ENCODE data around the gene RNU6-1.

RNU6-1 gene

GRCh38 chr15:67803996-67804843 lies 35.6 kb downstream of the RNU6-1 start:
- H3K23ac ChIP-seq (ENCODE audit: low read length): no peak overlapping the region
- no peak overlapping the region for H3K9ac ChIP-seq (ENCODE audit: low read length)
- H3K4me3 ChIP-seq (ENCODE audit: low read depth, low read length): no peak overlapping the region
- no CpG with 5 or more reads among the region's 27 CpGs for WGBS (ENCODE audit: extremely low coverage, insufficient coverage, insufficient read length)
- no peak overlapping the region for H2BK120ac ChIP-seq (ENCODE audit: insufficient read depth, low read length, poor library complexity)
- peaks cover 2% of the 10 kb centered on the region for H3K9me3 ChIP-seq (ENCODE audit: insufficient read depth, low read depth, low read length)
- H2BK12ac ChIP-seq (ENCODE audit: low read length): no peak overlapping the region
- no peaks in the 10 kb centered on the region for H3K79me2 ChIP-seq (ENCODE audit: control insufficient read depth, insufficient read depth, low read length, poor library complexity)
- H3K4me1 ChIP-seq (ENCODE audit: control insufficient read depth in 1 of 2, insufficient read depth in 2 of 2, low read length in 2 of 2): peaks cover 0 to 4% of the 10 kb centered on the region in 2 experiments
- no peak overlapping the region for H2BK5ac ChIP-seq (ENCODE audit: low read depth, low read length, poor library complexity)
- no peak for DNase-seq
- H3K4me2 ChIP-seq (ENCODE audit: low read length): no peak overlapping the region
- no peak overlapping the region for H3K14ac ChIP-seq (ENCODE audit: low read length)
- H2AK5ac ChIP-seq (ENCODE audit: low read length): no peak overlapping the region
- H3K36me3 ChIP-seq (ENCODE audit: control insufficient read depth in 1 of 2, insufficient read depth in 2 of 2, low read length in 2 of 2): peaks cover 0 to 2% of the 10 kb centered on the region in 2 experiments
- H4K91ac ChIP-seq (ENCODE audit: low read depth, low read length): no peak overlapping the region
- H4K8ac ChIP-seq (ENCODE audit: low read depth, low read length): no peak overlapping the region
- no peak overlapping the region for H3K27ac ChIP-seq (ENCODE audit: low read depth, low read length)
- H2AFZ ChIP-seq (ENCODE audit: insufficient read depth, low read length, poor library complexity): no peak overlapping the region
- no peak overlapping the region for H4K12ac ChIP-seq (ENCODE audit: low read depth, low read length)
- no peak overlapping the region for H3K18ac ChIP-seq (ENCODE audit: low read length)
- H3K4ac ChIP-seq (ENCODE audit: low read depth, low read length): no peak overlapping the region
- no peaks in the 10 kb centered on the region for H3K79me1 ChIP-seq (ENCODE audit: low read length)
- H3K27me3 ChIP-seq (ENCODE audit: insufficient read depth, low read length): no peaks in the 10 kb centered on the region

DNA sequence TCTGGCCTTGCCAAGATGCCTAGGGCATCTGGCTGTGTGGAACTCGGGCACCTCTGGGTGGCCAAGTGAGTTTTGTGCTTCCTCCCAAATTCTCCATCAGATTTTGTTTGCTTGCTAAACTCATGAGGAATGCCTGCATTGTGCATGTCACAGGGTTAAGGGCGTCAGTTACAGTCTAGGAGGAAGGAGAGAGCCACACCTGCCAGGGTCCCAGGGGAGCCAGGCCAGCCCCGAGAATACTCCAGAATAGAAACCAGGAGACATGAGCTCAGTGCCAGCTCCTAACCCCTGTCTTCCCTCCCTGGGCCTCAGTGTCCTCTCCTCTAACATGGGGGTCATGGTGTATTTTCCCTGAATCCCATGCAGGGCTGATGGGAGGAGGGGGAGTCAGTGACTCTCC lies 36.5 kb downstream of the RNU6-1 start:
- no peak for DNase-seq
- Histone ChIP-seq H3K4me2 (ENCODE audit: low read length) (no peak overlapping the region), H3K14ac (ENCODE audit: low read length) (no peak overlapping the region), H3K36me3 (ENCODE audit: control insufficient read depth in 1 of 2, insufficient read depth in 2 of 2, low read length in 2 of 2) (peaks cover 0 to 2% of the 10 kb centered on the region in 2 experiments), H3K23ac (ENCODE audit: low read length) (no peak overlapping the region), H3K4me3 (ENCODE audit: low read depth, low read length) (no peak overlapping the region), H4K91ac (ENCODE audit: low read depth, low read length) (no peak overlapping the region), H3K4me1 (ENCODE audit: control insufficient read depth in 1 of 2, insufficient read depth in 2 of 2, low read length in 2 of 2) (peaks cover 0 to 4% of the 10 kb centered on the region in 2 experiments), H3K4ac (ENCODE audit: low read depth, low read length) (no peak overlapping the region), H2BK12ac (ENCODE audit: low read length) (no peak overlapping the region), H3K9ac (ENCODE audit: low read length) (no peak overlapping the region), H3K18ac (ENCODE audit: low read length) (no peak overlapping the region), H2AFZ (ENCODE audit: insufficient read depth, low read length, poor library complexity) (no peak overlapping the region), H2BK5ac (ENCODE audit: low read depth, low read length, poor library complexity) (no peak overlapping the region), H3K79me1 (ENCODE audit: low read length) (no peaks in the 10 kb centered on the region), H3K9me3 (ENCODE audit: insufficient read depth, low read depth, low read length) (peaks cover 2% of the 10 kb centered on the region), H2BK120ac (ENCODE audit: insufficient read depth, low read length, poor library complexity) (no peak overlapping the region), H2AK5ac (ENCODE audit: low read length) (no peak overlapping the region), H4K12ac (ENCODE audit: low read depth, low read length) (no peak overlapping the region), H4K8ac (ENCODE audit: low read depth, low read length) (no peak overlapping the region), H3K27ac (ENCODE audit: low read depth, low read length) (no peak overlapping the region), H3K79me2 (ENCODE audit: control insufficient read depth, insufficient read depth, low read length, poor library complexity) (no peaks in the 10 kb centered on the region), H3K27me3 (ENCODE audit: insufficient read depth, low read length) (no peaks in the 10 kb centered on the region)
- no CpG with 5 or more reads among the region's 3 CpGs for WGBS (ENCODE audit: extremely low coverage, insufficient coverage, insufficient read length)

DNA sequence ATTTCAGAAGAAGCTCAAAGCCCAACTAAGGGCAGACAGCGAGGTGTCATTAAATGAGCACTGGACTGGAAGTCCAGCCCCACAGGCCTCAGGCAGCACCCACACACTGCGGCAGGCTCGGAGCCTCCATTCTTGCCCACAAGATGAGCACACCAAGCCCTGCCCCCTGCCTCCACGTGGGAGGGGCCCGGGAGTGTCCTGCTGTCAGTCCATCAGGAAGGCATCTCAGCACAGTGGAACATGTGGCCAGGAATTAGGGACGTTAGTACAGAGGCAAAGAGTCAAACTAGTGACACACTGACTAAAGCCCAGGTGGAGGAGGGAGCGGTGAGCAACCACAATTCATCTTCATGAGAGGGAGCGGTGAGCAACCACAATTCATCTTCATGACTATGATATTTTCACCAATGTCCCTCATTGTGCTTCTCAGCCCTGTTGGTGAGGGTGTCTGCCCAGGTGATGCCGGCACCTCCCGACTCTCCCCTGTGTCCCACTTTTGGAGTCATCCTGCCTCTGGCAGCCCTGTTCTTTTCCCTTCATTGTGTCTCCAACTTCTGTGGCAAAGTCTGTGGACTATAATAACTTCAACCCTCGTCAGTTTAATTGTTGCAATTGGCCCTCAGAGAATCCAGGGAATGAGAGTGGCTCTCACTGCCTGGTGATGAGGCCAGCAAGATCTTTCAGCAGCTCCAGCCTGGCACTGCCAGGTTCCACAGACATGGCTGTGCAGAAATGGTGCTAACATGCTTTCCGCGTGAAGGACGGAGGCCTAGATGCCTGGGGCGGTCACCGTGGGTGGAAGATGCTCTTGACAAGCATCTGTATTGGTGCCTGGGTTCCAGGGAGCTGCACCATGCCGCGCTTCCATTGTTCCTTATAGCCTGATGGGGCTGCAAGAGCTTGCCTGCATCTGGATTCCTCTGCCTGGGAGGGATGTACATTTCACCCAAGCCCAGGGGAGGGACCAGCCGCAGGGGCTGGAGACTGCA lies 37.6 kb downstream of the RNU6-1 start:
- H3K27ac ChIP-seq (ENCODE audit: low read depth, low read length): no peak overlapping the region
- H3K18ac ChIP-seq (ENCODE audit: low read length): no peak overlapping the region
- H3K79me1 ChIP-seq (ENCODE audit: low read length): no peaks in the 10 kb centered on the region
- no peaks in the 10 kb centered on the region for H3K36me3 ChIP-seq (ENCODE audit: control insufficient read depth in 1 of 2, insufficient read depth in 2 of 2, low read length in 2 of 2)
- no peak overlapping the region for H4K12ac ChIP-seq (ENCODE audit: low read depth, low read length)
- H2AFZ ChIP-seq (ENCODE audit: insufficient read depth, low read length, poor library complexity): no peak overlapping the region
- no CpG with 5 or more reads among the region's 19 CpGs for WGBS (ENCODE audit: extremely low coverage, insufficient coverage, insufficient read length)
- H3K9me3 ChIP-seq (ENCODE audit: insufficient read depth, low read depth, low read length): peaks cover 2% of the 10 kb centered on the region
- no peak for DNase-seq
- H3K4ac ChIP-seq (ENCODE audit: low read depth, low read length): no peak overlapping the region
- no peak overlapping the region for H3K4me3 ChIP-seq (ENCODE audit: low read depth, low read length)
- H2BK5ac ChIP-seq (ENCODE audit: low read depth, low read length, poor library complexity): no peak overlapping the region
- no peaks in the 10 kb centered on the region for H3K79me2 ChIP-seq (ENCODE audit: control insufficient read depth, insufficient read depth, low read length, poor library complexity)
- H3K4me1 ChIP-seq (ENCODE audit: control insufficient read depth in 1 of 2, insufficient read depth in 2 of 2, low read length in 2 of 2): peaks cover 0 to 4% of the 10 kb centered on the region in 2 experiments
- H2BK12ac ChIP-seq (ENCODE audit: low read length): no peak overlapping the region
- H2AK5ac ChIP-seq (ENCODE audit: low read length): no peak overlapping the region
- H2BK120ac ChIP-seq (ENCODE audit: insufficient read depth, low read length, poor library complexity): no peak overlapping the region
- no peak overlapping the region for H3K4me2 ChIP-seq (ENCODE audit: low read length)
- no peak overlapping the region for H4K8ac ChIP-seq (ENCODE audit: low read depth, low read length)
- no peak overlapping the region for H3K23ac ChIP-seq (ENCODE audit: low read length)
- H3K9ac ChIP-seq (ENCODE audit: low read length): no peak overlapping the region
- H3K27me3 ChIP-seq (ENCODE audit: insufficient read depth, low read length): no peaks in the 10 kb centered on the region
- H4K91ac ChIP-seq (ENCODE audit: low read depth, low read length): no peak overlapping the region
- no peak overlapping the region for H3K14ac ChIP-seq (ENCODE audit: low read length)

DNA sequence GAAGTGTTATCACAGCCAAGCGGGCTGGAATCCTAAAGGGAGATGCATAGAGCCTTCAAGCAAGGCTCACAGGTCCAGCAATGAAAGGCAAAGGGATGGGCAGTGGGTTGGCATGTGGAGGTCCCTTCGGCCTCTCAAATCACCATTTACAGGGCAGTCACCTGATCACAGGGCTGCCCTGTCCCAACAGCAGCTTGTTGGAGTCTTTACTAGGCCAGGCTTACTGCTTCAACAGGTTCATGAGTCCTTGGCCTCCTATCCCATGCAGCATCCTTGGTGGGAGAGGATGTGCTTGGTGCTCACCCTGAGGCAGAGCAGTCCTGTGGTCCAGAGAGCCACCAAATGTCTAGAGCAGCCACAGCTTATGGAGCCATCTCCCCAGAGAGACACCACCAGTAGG lies 38.7 kb downstream of the RNU6-1 start:
- no peaks in the 10 kb centered on the region for H3K79me2 ChIP-seq (ENCODE audit: control insufficient read depth, insufficient read depth, low read length, poor library complexity)
- no CpG with 5 or more reads among the region's 2 CpGs for WGBS (ENCODE audit: extremely low coverage, insufficient coverage, insufficient read length)

More for the DNA sequence above, 38.7 kb downstream of the RNU6-1 start:
- Histone ChIP-seq H3K27me3 (ENCODE audit: insufficient read depth, low read length) (no peaks in the 10 kb centered on the region), H2AK5ac (ENCODE audit: low read length) (no peak overlapping the region), H3K4me3 (ENCODE audit: low read depth, low read length) (no peak overlapping the region), H3K4me1 (ENCODE audit: control insufficient read depth in 1 of 2, insufficient read depth in 2 of 2, low read length in 2 of 2) (peaks cover 0 to 4% of the 10 kb centered on the region in 2 experiments), H3K4me2 (ENCODE audit: low read length) (no peak overlapping the region), H3K4ac (ENCODE audit: low read depth, low read length) (no peak overlapping the region), H4K91ac (ENCODE audit: low read depth, low read length) (no peak overlapping the region), H3K36me3 (ENCODE audit: control insufficient read depth in 1 of 2, insufficient read depth in 2 of 2, low read length in 2 of 2) (no peaks in the 10 kb centered on the region), H3K14ac (ENCODE audit: low read length) (no peak overlapping the region), H4K8ac (ENCODE audit: low read depth, low read length) (no peak overlapping the region), H3K9ac (ENCODE audit: low read length) (no peak overlapping the region), H3K79me1 (ENCODE audit: low read length) (no peaks in the 10 kb centered on the region), H2BK120ac (ENCODE audit: insufficient read depth, low read length, poor library complexity) (no peak overlapping the region), H2BK12ac (ENCODE audit: low read length) (no peak overlapping the region), H3K23ac (ENCODE audit: low read length) (no peak overlapping the region), H2BK5ac (ENCODE audit: low read depth, low read length, poor library complexity) (no peak overlapping the region), H3K27ac (ENCODE audit: low read depth, low read length) (no peak overlapping the region), H3K18ac (ENCODE audit: low read length) (no peak overlapping the region), H2AFZ (ENCODE audit: insufficient read depth, low read length, poor library complexity) (no peak overlapping the region), H3K9me3 (ENCODE audit: insufficient read depth, low read depth, low read length) (no peaks in the 10 kb centered on the region), H4K12ac (ENCODE audit: low read depth, low read length) (no peak overlapping the region)
- no peak for DNase-seq

All from trophoblast cell (in vitro differentiated cells and primary cell).